Neural cell (in vitro differentiated cells): Measurements from ENCODE around the gene GCLM.

Source experiments
- EP300 ChIP-seq: fragments of 450-650 bp; conservative IDR thresholded peaks from 2 replicates; pipeline ENCODE4 v1.6.1; 2014; ENCODE audit warnings: antibody characterized with exemption, mild to moderate bottlenecking, moderate library complexity; ENCODE audit not compliant: poor library complexity, severe bottlenecking
- EZH2 ChIP-seq: fragments of 200-600, 300-800 bp; shearing (Covaris generic), sonication (generic); IDR thresholded peaks from 2 replicates; pipeline ENCODE4 v1.6.1; 2014; ENCODE audit warnings: antibody characterized with exemption, low read length, borderline replicate concordance, mild to moderate bottlenecking; ENCODE audit not compliant: insufficient read depth, poor library complexity, severe bottlenecking
- MXI1 ChIP-seq: fragments of 450-650 bp; conservative IDR thresholded peaks from 2 replicates; pipeline ENCODE4 v1.6.1; 2014; ENCODE audit warnings: antibody characterized with exemption, mild to moderate bottlenecking; ENCODE audit not compliant: poor library complexity, severe bottlenecking
- POLR2AphosphoS5 ChIP-seq: IDR thresholded peaks from 2 replicates; pipeline ENCODE4 v1.6.1; 2012
- RAD21 ChIP-seq: fragments of 450-650 bp; conservative IDR thresholded peaks from 2 replicates; pipeline ENCODE4 v1.6.1; 2014; ENCODE audit warnings: antibody characterized with exemption, mild to moderate bottlenecking, moderate library complexity
- SMC3 ChIP-seq: fragments of 450-650 bp; conservative IDR thresholded peaks from 2 replicates; pipeline ENCODE4 v1.6.1; 2014; ENCODE audit warnings: antibody characterized with exemption, mild to moderate bottlenecking, moderate library complexity; ENCODE audit not compliant: poor library complexity
- TAF1 ChIP-seq: IDR thresholded peaks from 2 replicates; pipeline ENCODE4 v1.6.1; 2012; ENCODE audit warnings: low read depth
- TF ChIP-seq, protein P1 (sequence below): fragments of 450-650 bp; IDR thresholded peaks from 2 replicates; pipeline ENCODE4 v1.5.1; 2014; ENCODE audit warnings: antibody characterized with exemption, mild to moderate bottlenecking, moderate library complexity; ENCODE audit not compliant: poor library complexity, severe bottlenecking
- TF ChIP-seq, protein P2 (sequence below): IDR thresholded peaks from 2 replicates; pipeline ENCODE4 v1.6.1; 2012; ENCODE audit warnings: borderline replicate concordance

DNA sequence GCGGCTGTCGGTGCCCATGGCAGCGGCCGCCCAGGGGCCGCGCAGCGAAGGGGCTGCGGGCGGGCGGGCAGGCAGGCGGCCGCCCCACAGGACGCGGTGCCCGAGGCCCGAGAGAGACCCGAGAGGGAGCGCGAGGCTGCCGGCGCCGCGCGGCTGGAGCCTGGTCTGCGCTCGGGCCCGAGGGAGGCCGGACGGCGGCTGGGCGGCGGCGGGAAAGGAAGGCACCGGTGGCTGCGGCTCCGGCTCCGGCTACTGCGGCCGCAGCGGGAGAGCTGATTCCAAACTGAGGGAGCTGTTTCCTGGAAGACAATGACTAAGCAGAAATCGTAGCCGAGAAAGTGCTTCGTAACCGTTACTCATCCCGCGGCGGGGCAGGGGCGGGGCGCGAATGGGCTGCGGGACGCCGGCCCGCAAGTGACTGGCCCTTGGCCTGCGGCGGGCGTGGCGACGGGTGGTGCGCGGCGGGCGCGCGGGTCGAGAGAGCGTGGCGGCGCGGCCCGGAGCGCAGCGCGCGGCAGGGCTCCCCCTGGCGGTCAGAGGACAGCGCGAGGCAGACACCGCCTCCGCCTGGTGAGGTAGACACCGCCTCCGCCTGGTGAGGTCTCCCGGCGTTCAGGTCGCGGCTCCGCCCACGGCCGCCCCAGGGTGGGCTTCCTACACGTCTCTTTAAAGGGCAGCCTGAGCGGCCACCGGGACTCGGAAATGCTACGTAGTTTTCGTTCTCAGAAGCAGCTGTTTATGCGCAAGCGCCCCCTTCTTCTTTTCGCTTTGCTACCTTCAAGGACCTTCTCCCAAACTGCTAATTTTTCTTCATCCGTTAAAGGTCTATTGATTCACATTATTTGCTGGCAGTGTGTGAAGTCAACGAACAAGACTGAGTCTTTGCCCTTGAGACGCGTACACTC lies at the start of gene GCLM:
- TF ChIP-seq TAF1, result no peak
- TF ChIP-seq EZH2, result no peak
- peak; percentile 66 for TF ChIP-seq POLR2AphosphoS5
- TF ChIP-seq, protein P1, sequence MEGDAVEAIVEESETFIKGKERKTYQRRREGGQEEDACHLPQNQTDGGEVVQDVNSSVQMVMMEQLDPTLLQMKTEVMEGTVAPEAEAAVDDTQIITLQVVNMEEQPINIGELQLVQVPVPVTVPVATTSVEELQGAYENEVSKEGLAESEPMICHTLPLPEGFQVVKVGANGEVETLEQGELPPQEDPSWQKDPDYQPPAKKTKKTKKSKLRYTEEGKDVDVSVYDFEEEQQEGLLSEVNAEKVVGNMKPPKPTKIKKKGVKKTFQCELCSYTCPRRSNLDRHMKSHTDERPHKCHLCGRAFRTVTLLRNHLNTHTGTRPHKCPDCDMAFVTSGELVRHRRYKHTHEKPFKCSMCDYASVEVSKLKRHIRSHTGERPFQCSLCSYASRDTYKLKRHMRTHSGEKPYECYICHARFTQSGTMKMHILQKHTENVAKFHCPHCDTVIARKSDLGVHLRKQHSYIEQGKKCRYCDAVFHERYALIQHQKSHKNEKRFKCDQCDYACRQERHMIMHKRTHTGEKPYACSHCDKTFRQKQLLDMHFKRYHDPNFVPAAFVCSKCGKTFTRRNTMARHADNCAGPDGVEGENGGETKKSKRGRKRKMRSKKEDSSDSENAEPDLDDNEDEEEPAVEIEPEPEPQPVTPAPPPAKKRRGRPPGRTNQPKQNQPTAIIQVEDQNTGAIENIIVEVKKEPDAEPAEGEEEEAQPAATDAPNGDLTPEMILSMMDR, result peak; percentile 100
- TF ChIP-seq, protein P2, sequence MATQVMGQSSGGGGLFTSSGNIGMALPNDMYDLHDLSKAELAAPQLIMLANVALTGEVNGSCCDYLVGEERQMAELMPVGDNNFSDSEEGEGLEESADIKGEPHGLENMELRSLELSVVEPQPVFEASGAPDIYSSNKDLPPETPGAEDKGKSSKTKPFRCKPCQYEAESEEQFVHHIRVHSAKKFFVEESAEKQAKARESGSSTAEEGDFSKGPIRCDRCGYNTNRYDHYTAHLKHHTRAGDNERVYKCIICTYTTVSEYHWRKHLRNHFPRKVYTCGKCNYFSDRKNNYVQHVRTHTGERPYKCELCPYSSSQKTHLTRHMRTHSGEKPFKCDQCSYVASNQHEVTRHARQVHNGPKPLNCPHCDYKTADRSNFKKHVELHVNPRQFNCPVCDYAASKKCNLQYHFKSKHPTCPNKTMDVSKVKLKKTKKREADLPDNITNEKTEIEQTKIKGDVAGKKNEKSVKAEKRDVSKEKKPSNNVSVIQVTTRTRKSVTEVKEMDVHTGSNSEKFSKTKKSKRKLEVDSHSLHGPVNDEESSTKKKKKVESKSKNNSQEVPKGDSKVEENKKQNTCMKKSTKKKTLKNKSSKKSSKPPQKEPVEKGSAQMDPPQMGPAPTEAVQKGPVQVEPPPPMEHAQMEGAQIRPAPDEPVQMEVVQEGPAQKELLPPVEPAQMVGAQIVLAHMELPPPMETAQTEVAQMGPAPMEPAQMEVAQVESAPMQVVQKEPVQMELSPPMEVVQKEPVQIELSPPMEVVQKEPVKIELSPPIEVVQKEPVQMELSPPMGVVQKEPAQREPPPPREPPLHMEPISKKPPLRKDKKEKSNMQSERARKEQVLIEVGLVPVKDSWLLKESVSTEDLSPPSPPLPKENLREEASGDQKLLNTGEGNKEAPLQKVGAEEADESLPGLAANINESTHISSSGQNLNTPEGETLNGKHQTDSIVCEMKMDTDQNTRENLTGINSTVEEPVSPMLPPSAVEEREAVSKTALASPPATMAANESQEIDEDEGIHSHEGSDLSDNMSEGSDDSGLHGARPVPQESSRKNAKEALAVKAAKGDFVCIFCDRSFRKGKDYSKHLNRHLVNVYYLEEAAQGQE, result peak; percentile 32
- peak; percentile 57 for TF ChIP-seq EP300
- TF ChIP-seq SMC3, result peak; percentile 86
- peak; percentile 85 for TF ChIP-seq MXI1
- peak; percentile 72 for TF ChIP-seq RAD21
